Testis (tissue), 2 donors: ENCODE data around the gene CCNY.

Source experiments
- POLR2A ChIP-seq: fragments of 450-650 bp; IDR thresholded peaks from one replicate; pipeline ENCODE4 v1.6.1; 2017; ENCODE audit warnings: antibody characterized with exemption, mild to moderate bottlenecking, moderate library complexity
- TF ChIP-seq, protein P1 (sequence below), 3 experiments: fragments of 450-650 bp in 2 of 3; fragments of 200-600 bp in 1 of 3; sonication (generic) in 1 of 3; IDR thresholded peaks; one replicate each; pipeline ENCODE4 v1.5.1; 2016 to 2019; ENCODE audit warnings: antibody characterized with exemption in 3 of 3, mild to moderate bottlenecking in 2 of 3, moderate library complexity in 1 of 3

DNA sequence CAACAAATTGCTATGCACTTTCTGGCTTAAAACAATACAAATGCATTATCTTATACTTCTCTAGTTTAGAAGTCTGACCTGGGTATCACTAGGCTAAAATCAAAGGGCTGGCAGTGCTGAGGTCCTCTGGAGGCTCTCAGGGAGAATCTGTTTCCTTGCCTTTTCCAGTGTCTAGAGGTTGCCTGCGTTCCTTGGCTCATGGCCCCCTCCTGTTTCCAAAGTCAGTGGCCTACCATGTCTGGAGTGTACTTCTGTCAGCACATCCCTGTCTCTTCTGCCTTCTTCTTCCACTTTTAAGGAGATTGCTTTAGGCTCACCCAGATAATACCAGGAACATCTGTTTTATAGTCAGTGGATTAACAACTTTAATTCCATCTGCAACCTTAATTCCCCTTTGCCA lies 52.4 kb downstream of the CCNY start:
- TF ChIP-seq, protein P1, sequence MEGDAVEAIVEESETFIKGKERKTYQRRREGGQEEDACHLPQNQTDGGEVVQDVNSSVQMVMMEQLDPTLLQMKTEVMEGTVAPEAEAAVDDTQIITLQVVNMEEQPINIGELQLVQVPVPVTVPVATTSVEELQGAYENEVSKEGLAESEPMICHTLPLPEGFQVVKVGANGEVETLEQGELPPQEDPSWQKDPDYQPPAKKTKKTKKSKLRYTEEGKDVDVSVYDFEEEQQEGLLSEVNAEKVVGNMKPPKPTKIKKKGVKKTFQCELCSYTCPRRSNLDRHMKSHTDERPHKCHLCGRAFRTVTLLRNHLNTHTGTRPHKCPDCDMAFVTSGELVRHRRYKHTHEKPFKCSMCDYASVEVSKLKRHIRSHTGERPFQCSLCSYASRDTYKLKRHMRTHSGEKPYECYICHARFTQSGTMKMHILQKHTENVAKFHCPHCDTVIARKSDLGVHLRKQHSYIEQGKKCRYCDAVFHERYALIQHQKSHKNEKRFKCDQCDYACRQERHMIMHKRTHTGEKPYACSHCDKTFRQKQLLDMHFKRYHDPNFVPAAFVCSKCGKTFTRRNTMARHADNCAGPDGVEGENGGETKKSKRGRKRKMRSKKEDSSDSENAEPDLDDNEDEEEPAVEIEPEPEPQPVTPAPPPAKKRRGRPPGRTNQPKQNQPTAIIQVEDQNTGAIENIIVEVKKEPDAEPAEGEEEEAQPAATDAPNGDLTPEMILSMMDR (IDR thresholded peaks at IDR 0.05) = no peak
- no peak for TF ChIP-seq POLR2A
